ENCODE data around the gene SETBP1. TPM values are rescaled to one million over a fixed set of nuclear protein-coding genes. Genes with fewer than 3 reads are reported as not detected.
"Not testable (repeated sequence)": the region's sequence is repeated elsewhere in the genome, so short reads cannot be mapped to it uniquely, and the experiment has no call there.

SETBP1 gene
- total RNA-seq, 1 experiment from 2014 or later, result 0.33 TPM

- DNase-seq (ENCODE audit: low spot score), result no peak
Measured at GRCh38 chr18:44704135-44704789, 23.6 kb downstream of the SETBP1 start.

- DNase-seq (ENCODE audit: low spot score), result no peak
Measured at GRCh38 chr18:44705075-44705675, 24.5 kb downstream of the SETBP1 start.

- no peak for DNase-seq (ENCODE audit: low spot score)
Measured at GRCh38 chr18:44708451-44709083, 27.9 kb downstream of the SETBP1 start.

DNA sequence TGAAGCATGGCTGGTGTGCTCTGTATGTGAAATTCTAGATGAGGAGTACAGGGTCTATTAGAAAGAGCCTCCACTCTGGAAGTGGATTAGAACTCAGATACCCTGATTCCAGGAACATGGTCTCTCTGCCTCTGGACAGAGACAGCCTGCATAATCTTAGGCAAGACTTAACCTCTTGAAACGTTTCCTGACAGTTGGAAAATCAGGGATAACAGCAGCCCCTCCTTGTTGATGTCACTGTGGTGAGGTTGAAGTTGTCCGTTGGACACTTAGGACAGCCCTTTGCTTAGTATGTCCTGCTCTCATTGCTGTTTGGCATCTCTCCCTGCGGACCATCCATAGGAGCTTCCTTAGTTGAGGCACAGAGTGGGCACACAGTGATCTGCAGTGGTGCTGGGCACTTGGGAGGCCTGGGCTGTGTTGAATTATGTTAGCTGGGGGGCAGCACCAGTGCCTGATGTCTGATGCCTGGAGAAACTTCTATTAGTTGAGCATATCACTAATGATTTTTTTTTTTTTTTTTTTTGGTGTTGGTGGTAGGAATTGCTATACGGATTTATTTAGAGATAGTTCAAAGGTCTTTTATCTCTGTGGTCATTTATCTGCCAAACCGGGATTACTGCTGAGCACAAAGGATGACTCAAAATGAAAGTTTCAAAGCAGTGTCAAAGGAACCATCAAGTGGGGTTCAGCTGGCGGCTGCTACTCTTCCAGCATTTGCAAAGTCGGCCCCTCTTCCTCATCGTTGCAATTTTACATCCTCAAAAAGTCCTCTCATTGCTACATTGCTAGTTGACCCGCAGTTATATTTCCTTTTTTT, 28.8 kb downstream of the SETBP1 start:
- DNase-seq (ENCODE audit: low spot score), result no peak

DNA sequence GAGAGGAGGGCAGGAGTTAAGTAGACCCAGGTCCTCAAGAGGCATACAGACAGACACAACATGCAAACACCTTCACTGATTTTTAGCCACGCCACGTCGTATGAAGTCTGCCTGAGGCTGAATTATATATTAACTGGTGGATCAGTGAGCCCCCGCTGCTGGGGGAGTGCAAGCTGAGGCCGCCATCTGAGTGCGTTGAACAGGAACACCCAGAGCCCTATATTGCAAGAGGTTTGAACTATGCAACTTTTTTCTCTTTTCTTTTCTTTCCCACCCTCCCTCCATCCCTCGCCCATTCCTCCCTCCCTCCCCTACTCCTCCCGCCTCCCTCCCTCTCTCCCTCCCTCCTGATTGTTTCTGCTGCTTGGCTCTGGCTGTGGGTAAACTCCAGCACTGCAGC, 30.2 kb downstream of the SETBP1 start:
- DNase-seq (ENCODE audit: low spot score), result no peak

- no peak for DNase-seq (ENCODE audit: low spot score)
Measured at GRCh38 chr18:44712025-44712424, 31.3 kb downstream of the SETBP1 start.

GRCh38 chr18:44713435-44713834, 32.7 kb downstream of the SETBP1 start:
- DNase-seq (ENCODE audit: low spot score), result no peak

GRCh38 chr18:44714376-44714775, 33.7 kb downstream of the SETBP1 start:
- DNase-seq (ENCODE audit: low spot score), result no peak

GRCh38 chr18:44715245-44715644, 34.6 kb downstream of the SETBP1 start:
- DNase-seq (ENCODE audit: low spot score), result no peak

- DNase-seq (ENCODE audit: low spot score), result no peak
Measured at GRCh38 chr18:44715842-44716241, 35.2 kb downstream of the SETBP1 start.

DNA sequence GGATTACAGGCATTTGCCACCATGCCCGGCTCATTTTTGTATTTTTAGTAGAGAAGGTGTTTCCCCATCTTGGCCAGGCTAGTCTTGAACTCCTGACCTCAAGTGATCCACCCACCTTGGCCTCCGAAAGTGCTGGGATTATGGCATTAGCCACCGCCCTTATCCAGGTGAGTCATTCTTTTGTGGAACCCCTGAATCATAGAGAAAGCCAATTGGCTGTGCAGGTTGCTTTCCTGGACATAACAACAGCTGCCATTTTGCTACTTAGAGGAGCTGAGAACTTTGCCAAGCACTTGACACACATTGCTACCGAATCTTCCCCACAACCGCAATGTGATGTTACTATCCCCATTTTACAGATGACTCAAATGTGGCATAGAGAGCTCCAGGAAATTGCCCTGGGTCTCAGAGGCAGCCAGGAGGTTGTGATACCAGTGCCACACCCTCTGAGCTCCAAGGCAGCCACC, 36.0 kb downstream of the SETBP1 start:
- DNase-seq (ENCODE audit: low spot score), result no peak

- DNase-seq (ENCODE audit: low spot score), result no peak
Measured at GRCh38 chr18:44719519-44720060, 38.9 kb downstream of the SETBP1 start.

GRCh38 chr18:44721748-44722147, 41.1 kb downstream of the SETBP1 start:
- DNase-seq (ENCODE audit: low spot score), result not testable (repeated sequence)

DNA sequence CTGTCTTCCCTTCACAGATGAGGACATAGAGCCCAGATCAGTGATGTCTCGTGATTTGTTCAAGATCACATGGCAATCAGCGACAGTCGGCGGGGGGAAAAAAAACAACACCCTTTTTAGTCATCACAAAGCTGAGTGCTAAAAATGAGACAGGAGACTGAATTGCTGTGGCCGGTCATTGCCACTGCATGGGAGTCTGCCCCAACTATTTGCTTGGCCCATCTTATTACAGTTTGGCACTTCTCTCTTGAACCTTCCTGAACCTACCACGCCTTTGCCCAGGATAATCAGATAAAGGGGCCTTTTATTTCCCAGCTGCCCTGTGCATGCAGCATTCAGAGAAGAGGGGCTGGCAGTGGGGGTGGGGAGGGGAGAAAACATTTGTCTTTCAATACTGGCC, 42.7 kb downstream of the SETBP1 start:
- DNase-seq (ENCODE audit: low spot score), result no peak

DNA sequence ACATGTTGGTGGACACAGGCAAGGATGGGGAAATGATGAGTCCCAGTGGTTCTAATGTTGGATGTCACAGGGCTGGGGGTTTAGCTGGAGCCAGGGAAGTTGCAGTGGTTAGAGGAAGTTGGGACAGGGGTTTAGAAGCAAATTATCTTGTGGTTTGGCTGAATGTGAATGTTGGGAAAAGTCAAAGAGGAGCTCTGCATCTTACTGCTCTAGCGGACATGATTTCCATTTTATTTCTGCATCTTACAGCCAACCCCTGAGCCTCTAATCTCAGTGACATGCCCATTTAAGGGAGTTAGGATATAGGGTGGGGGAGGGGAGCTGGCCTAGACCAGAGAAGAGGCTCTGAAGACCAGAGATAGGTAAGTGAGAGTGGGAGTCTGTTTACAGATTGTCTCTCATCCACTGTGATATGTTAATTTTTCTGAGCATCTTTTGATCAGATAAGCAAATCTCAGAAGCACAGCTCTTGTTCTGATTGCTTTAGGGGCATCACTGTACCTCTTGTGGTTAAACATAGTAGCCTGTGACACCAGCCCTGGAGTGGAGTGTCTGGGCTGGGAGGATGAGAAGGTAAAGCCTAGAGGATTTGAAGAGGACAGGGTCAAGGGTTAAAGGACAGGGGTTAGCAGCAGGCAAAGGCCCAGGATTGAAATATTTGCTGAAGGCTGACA, 43.6 kb downstream of the SETBP1 start:
- no peak for DNase-seq (ENCODE audit: low spot score)

- no peak for DNase-seq (ENCODE audit: low spot score)
Measured at GRCh38 chr18:44725300-44726058, 44.8 kb downstream of the SETBP1 start.

DNA sequence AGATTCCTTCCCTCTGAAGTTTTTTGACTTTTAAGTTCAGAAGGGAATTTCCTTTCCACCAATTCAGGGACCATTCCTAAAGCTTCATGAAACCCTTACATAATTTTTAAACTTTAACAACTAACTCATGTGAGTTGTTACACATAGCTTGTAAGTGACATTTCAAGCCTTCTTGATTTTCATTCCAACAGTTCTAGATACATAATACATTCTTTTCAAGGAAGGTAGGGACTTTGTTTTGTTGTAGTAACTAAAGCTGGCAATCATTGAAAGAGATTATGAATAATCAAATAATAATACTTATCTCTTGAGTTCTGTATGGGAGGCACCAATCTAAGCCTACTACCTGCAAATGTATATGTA, 45.4 kb downstream of the SETBP1 start:
- no peak for DNase-seq (ENCODE audit: low spot score)

GRCh38 chr18:44727291-44727690, 46.6 kb downstream of the SETBP1 start:
- DNase-seq (ENCODE audit: low spot score), result no peak

DNA sequence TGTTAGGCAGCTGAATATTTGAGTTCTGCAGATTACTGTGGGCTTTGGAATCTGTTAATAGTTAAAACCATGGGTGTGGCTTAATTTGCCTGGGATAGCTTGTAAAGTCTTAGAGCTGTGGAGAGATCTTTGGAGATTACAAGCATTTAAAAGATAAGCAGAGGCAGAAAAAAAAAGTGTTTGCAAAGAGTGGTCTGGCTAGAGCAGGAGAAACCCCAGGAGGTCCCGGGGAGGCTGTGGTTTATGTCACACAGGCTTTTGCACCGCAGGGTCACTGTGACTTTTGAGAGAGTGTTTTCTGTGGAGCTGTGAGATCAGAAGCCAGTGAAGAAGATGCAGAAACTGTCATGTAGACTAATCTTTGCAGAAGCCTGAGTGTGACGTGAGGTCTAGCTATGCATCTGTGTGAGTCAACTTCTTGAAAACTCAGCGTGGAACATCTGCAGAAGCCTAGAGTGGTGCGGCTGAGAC, 49.0 kb downstream of the SETBP1 start:
- no peak for DNase-seq (ENCODE audit: low spot score)

DNA sequence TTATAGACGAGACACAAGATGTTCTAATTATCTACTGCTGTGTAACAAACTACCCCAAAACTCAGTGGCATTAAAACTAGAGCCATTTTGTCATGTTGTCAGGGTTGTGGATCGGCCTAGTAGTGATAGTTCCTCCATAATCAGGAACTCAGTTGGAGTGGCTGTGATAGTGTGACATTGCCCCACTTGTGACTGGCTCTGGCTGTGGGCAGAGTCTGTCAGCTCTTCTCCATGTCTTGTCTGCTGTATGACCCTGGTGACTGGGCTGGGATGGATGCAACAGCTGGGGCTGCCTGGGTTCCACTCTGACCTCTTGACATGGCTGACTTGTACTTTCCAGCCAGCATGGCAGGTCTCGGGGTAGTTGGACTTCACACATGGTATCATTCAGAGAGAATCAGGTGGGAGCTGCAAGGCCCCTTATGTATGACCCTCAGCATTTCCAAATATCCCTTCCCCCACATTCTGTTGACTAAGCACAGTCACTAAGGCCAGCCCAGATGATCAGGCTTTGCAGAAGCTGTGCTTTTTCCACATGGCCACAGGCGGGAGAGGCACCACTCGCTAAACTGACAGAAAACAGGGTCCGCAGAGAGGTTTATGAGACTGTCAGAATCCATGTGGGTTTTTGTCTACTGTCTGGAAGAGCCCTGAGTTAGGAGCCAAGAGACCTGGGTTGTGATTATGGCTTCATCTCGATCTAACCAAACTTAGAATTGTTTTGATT, 50.3 kb downstream of the SETBP1 start:
- no peak for DNase-seq (ENCODE audit: low spot score)
